ENCODE data around the gene RTN4IP1.

- no peak for TF ChIP-seq CTCF (conservative IDR thresholded peaks at IDR 0.05; ENCODE audit: low read depth, low read length)
- TF ChIP-seq EZH2phosphoT487 (IDR thresholded peaks at IDR 0.05; ENCODE audit: borderline replicate concordance, low read length), result no peak
- no peak for TF ChIP-seq EZH2 (IDR thresholded peaks at IDR 0.05; ENCODE audit: low read length, unreplicated experiment)
Observed at GRCh38 chr6:106525107-106525881, 104.0 kb downstream of the RTN4IP1 start.

Data from PC-3 (cell line).